GM23338 (cell line): Measurements from ENCODE around the gene WHAMM. TPM values are rescaled to one million over a fixed set of nuclear protein-coding genes. Genes with fewer than 3 reads are reported as not detected.

Experiments used
- ATAC-seq: fragments of 200-7000 bp; cut with Tn5 transposase; 3 replicates; pipeline ENCODE4 v1.9.1; 2020
- DNase-seq: peaks from one replicate; pipeline ENCODE4 v3.0.0-alpha.2; 2015; ENCODE audit warnings: low spot score
- H2AFZ ChIP-seq: fragments of 200-600 bp; sonication (generic); 2 replicates; pipeline ENCODE4 v1.8.0; 2016; ENCODE audit warnings: antibody characterized with exemption, mild to moderate bottlenecking, moderate library complexity
- H3F3A ChIP-seq: fragments of 200-600 bp; sonication (generic); replicated peaks from 2 replicates; pipeline ENCODE4 v1.8.0; 2017; ENCODE audit warnings: antibody characterized with exemption, mixed run types, low read depth
- H3K27ac ChIP-seq: fragments of 200-600 bp; sonication (generic); 2 replicates; pipeline ENCODE4 v1.6.1; 2016; ENCODE audit warnings: low read depth
- H3K27me3 ChIP-seq: fragments of 200-600 bp; sonication (generic); 2 replicates; pipeline ENCODE4 v1.8.0; 2016; ENCODE audit warnings: mild to moderate bottlenecking, mixed run types, moderate library complexity; ENCODE audit not compliant: insufficient read depth
- H3K36me3 ChIP-seq: fragments of 200-600 bp; sonication (generic); 2 replicates; pipeline ENCODE4 v1.8.0; 2016; ENCODE audit warnings: mild to moderate bottlenecking; ENCODE audit not compliant: insufficient read depth
- H3K4me1 ChIP-seq: fragments of 200-600 bp; sonication (generic); 2 replicates; pipeline ENCODE4 v1.8.0; 2016; ENCODE audit warnings: mild to moderate bottlenecking, moderate library complexity; ENCODE audit not compliant: insufficient read depth
- H3K4me2 ChIP-seq: fragments of 200-600 bp; sonication (generic); 2 replicates; pipeline ENCODE4 v1.7.1; 2017; ENCODE audit warnings: mixed run types
- H3K4me3 ChIP-seq: fragments of 200-600 bp; sonication (generic); 2 replicates; pipeline ENCODE4 v1.6.1; 2016; ENCODE audit warnings: mixed run types
- H3K79me2 ChIP-seq: fragments of 200-600 bp; sonication (generic); replicated peaks from 2 replicates; pipeline ENCODE4 v1.8.0; 2017; ENCODE audit warnings: mild to moderate bottlenecking; ENCODE audit not compliant: insufficient read depth
- H3K9me2 ChIP-seq: fragments of 200-600 bp; sonication (generic); 2 replicates; pipeline ENCODE4 v1.8.0; 2017; ENCODE audit not compliant: insufficient read depth
- H4K20me1 ChIP-seq: fragments of 200-600 bp; sonication (generic); replicated peaks from 2 replicates; pipeline ENCODE4 v1.8.0; 2017; ENCODE audit warnings: mild to moderate bottlenecking; ENCODE audit not compliant: insufficient read depth
- H3K27ac Mint-ChIP-seq: 2 replicates; pipeline ENCODE4 v1.8.0; 2020; ENCODE audit warnings: inconsistent platforms, mild to moderate bottlenecking, moderate library complexity, mixed read lengths
- H3K27me3 Mint-ChIP-seq: 3 replicates; pipeline ENCODE4 v1.8.0; 2022; ENCODE audit warnings: low read depth, mild to moderate bottlenecking, moderate library complexity, mixed read lengths, inconsistent platforms; ENCODE audit not compliant: insufficient read depth, poor library complexity
- H3K36me3 Mint-ChIP-seq: 3 replicates; pipeline ENCODE4 v1.8.0; 2021; ENCODE audit warnings: low read depth, mild to moderate bottlenecking, inconsistent platforms, moderate library complexity, mixed read lengths
- H3K4me1 Mint-ChIP-seq: 3 replicates; pipeline ENCODE4 v1.8.0; 2020; ENCODE audit warnings: mild to moderate bottlenecking, inconsistent platforms, mixed read lengths
- H3K4me3 Mint-ChIP-seq: 3 replicates; pipeline ENCODE4 v1.8.0; 2021; ENCODE audit warnings: moderate library complexity, mild to moderate bottlenecking, inconsistent platforms, mixed read lengths
- H3K9me3 Mint-ChIP-seq: 3 replicates; pipeline ENCODE4 v1.8.0; 2020; ENCODE audit warnings: moderate library complexity, mild to moderate bottlenecking, inconsistent platforms, mixed read lengths
- CREB1 ChIP-seq: fragments of 250-450 bp; sonication (Bioruptor Pico); IDR thresholded peaks from 2 replicates; pipeline ENCODE4 v1.5.0; 2020; ENCODE audit warnings: low read depth, mild to moderate bottlenecking, moderate library complexity
- ETS1 ChIP-seq: IDR thresholded peaks from 2 replicates; pipeline ENCODE4 v1.6.1; 2016; ENCODE audit warnings: antibody characterized with exemption
- EZH2 ChIP-seq: fragments of 200-600 bp; sonication (generic); IDR thresholded peaks from one replicate; pipeline ENCODE4 v1.8.0; 2017; ENCODE audit warnings: antibody characterized with exemption, mild to moderate bottlenecking, low read depth; ENCODE audit not compliant: unreplicated experiment
- JUNB ChIP-seq: IDR thresholded peaks from one replicate; pipeline ENCODE4 v1.6.1; 2016; ENCODE audit warnings: antibody characterized with exemption; ENCODE audit not compliant: unreplicated experiment
- NANOG ChIP-seq: IDR thresholded peaks from 2 replicates; pipeline ENCODE4 v1.6.1; 2016; ENCODE audit warnings: antibody characterized with exemption, borderline replicate concordance
- POLR2AphosphoS5 ChIP-seq: IDR thresholded peaks from 2 replicates; pipeline ENCODE4 v1.6.1; 2016; ENCODE audit warnings: antibody characterized with exemption, low read depth
- REST ChIP-seq: IDR thresholded peaks from one replicate; pipeline ENCODE4 v1.6.1; 2018; ENCODE audit warnings: antibody characterized with exemption; ENCODE audit not compliant: unreplicated experiment
- STAT1 ChIP-seq: IDR thresholded peaks from one replicate; pipeline ENCODE4 v1.6.1; 2016; ENCODE audit warnings: antibody characterized with exemption; ENCODE audit not compliant: unreplicated experiment
- ZNF114 ChIP-seq: fragments of 250-450 bp; sonication (Bioruptor Pico); IDR thresholded peaks from 2 replicates; pipeline ENCODE4 v1.5.0; 2020; ENCODE audit warnings: mild to moderate bottlenecking, moderate library complexity
- ZNF462 ChIP-seq: fragments of 250-450 bp; sonication (Bioruptor Pico); IDR thresholded peaks from 2 replicates; pipeline ENCODE4 v1.5.0; 2020; ENCODE audit warnings: mild to moderate bottlenecking, moderate library complexity
- polyA plus RNA-seq: library from polyadenylated mRNA; unstranded; fragments of >200 nt; fragmentation: Nextera tagmentation; extraction: Ambion mirVana; gene quantifications from 2 replicates; pipeline ENCODE4 v1.2.1, GENCODE V29; 2016
- total RNA-seq: library from RNA; depleted of rRNA; stranded (reverse); fragments of >200 nt; shearing (Covaris generic); gene quantifications from 2 replicates; pipeline ENCODE4 v1.2.3, GENCODE V29; 2014

WHAMM gene
- total and polyA plus RNA-seq, 2 experiments from 2014 or later, result 2.2 to 4.1 TPM

- Mint-ChIP-seq H3K27me3 (no peaks in the 10 kb centered on the region), H3K9me3 (no peaks in the 10 kb centered on the region), H3K4me1 (peaks cover 22% of the 10 kb centered on the region), H3K36me3 (peaks cover 8% of the 10 kb centered on the region; the same call in 1 of the 3 replicates), H3K27ac (no peak overlapping the region), H3K4me3 (peak overlapping the region; percentile 92)
- Histone ChIP-seq H3K27ac (no peak overlapping the region), H3K9me2 (0 out of 2 replicates have a peak, but pooled peaks cover 2% of the 10 kb centered on the region), H3K79me2 (peaks cover 7% of the 10 kb centered on the region; the same call in 1 of the 2 replicates), H3F3A (peaks cover 5% of the 10 kb centered on the region; the same call in 1 of the 2 replicates), H3K4me1 (peaks cover 18% of the 10 kb centered on the region), H3K36me3 (no peaks in the 10 kb centered on the region; the same call in 1 of the 2 replicates), H3K4me3 (peak overlapping the region; percentile 77), H3K27me3 (peaks cover 5% of the 10 kb centered on the region; the same call in 1 of the 2 replicates), H4K20me1 (peaks cover 8% of the 10 kb centered on the region; the same call in 1 of the 2 replicates), H2AFZ (peak overlapping the region; percentile 80; the same call in 1 of the 2 replicates), H3K4me2 (peak overlapping the region; percentile 90)
- DNase-seq, result no peak
- ATAC-seq, result no peak
- TF ChIP-seq ZNF114 (CRISPR knock-in tag), result no peak
Measured at GRCh38 chr15:82810890-82811426, 1.5 kb downstream of the WHAMM start.

- H4K20me1 ChIP-seq, result peaks cover 8% of the 10 kb centered on the region; the same call in 1 of the 2 replicates
- no peak overlapping the region for H3K27ac ChIP-seq
- peaks cover 18% of the 10 kb centered on the region for H3K4me1 ChIP-seq
- no peak overlapping the region for H3K4me3 ChIP-seq
- no peak overlapping the region for H3K4me2 ChIP-seq
- H3K4me1 Mint-ChIP-seq, result peaks cover 22% of the 10 kb centered on the region
- ATAC-seq (no peak), DNase-seq (peak; percentile 7)
- no peak overlapping the region for H3K27ac Mint-ChIP-seq
- peaks cover 5% of the 10 kb centered on the region; the same call in 1 of the 2 replicates for H3K27me3 ChIP-seq
- 0 out of 2 replicates have a peak, but pooled peaks cover 2% of the 10 kb centered on the region for H3K9me2 ChIP-seq
- no peaks in the 10 kb centered on the region for H3K9me3 Mint-ChIP-seq
- H3K4me3 Mint-ChIP-seq, result no peak overlapping the region
- H2AFZ ChIP-seq, result no peak overlapping the region
- H3K36me3 Mint-ChIP-seq, result peaks cover 12% of the 10 kb centered on the region; the same call in 1 of the 3 replicates
- H3K36me3 ChIP-seq, result no peaks in the 10 kb centered on the region; the same call in 1 of the 2 replicates
- no peaks in the 10 kb centered on the region for H3K27me3 Mint-ChIP-seq
- H3F3A ChIP-seq, result peaks cover 5% of the 10 kb centered on the region; the same call in 1 of the 2 replicates
- H3K79me2 ChIP-seq, result peaks cover 7% of the 10 kb centered on the region; the same call in 1 of the 2 replicates
- TF ChIP-seq NANOG (no peak), ETS1 (no peak), ZNF114 (CRISPR knock-in tag) (no peak), EZH2 (no peak), REST (no peak), STAT1 (no peak), JUNB (no peak), ZNF462 (no peak), CREB1 (CRISPR knock-in tag) (no peak), POLR2AphosphoS5 (no peak)
Measured at GRCh38 chr15:82812994-82813393, 3.6 kb downstream of the WHAMM start.
